HG02798 (cell line): ENCODE measurements around the gene SF3B2.
"Not testable (repeated sequence)": the region's sequence is repeated elsewhere in the genome, so short reads cannot be mapped to it uniquely, and the experiment has no call there.

Experiments
- ATAC-seq: cut with Tn5 transposase; IDR thresholded peaks from one replicate; pipeline ENCODE4 v1.9.1; 2021; ENCODE audit warnings: mild to moderate bottlenecking; ENCODE audit not compliant: unreplicated experiment, poor library complexity

SF3B2 gene

GRCh38 chr11:66051766-66052663 is at the start of gene SF3B2:
Gene SF3B2, plus strand, starts transcription at chr11:66052364. Its CDS starts 21 bp downstream, at chr11:66052385.
- peak; percentile 97 for ATAC-seq

DNA sequence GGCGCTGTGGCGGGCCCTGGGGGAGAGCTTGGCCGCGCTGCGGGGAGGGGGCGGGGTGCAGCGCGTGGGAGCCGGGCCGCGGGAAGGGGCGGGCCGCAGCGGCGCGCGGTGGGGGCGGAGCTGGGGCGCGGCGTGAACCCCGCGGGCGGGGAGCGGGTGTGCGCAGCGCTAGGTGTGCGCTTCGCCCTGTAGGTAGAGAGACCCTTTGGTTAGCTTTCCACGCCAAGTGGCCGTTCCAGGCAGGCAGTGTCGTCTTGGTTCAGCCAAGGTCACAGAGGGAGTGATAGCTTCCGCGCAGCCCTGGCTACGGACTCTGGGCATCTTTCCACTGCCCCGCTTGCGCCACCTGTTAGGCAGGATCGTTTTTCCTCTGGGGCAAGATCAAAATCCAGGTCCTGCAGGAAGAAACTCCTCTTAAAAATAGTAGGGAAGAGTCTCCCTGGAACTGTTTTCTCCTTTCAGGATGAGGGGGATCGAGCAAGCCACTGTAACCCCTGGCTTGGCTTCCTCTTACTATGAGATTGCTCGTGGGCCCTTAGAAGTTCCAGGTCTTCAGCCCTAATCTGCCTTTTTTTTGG is 49.4 kb upstream of the SF3B2 start:
- ATAC-seq = peak; percentile 71

GRCh38 chr11:66003291-66003690 is 48.9 kb upstream of the SF3B2 start:
- ATAC-seq = no peak

- no peak for ATAC-seq
These were observed 48.0 kb upstream of the SF3B2 start for GRCh38 chr11:66004186-66004585.

GRCh38 chr11:66006134-66006890 is 45.9 kb upstream of the SF3B2 start:
- no peak for ATAC-seq

DNA sequence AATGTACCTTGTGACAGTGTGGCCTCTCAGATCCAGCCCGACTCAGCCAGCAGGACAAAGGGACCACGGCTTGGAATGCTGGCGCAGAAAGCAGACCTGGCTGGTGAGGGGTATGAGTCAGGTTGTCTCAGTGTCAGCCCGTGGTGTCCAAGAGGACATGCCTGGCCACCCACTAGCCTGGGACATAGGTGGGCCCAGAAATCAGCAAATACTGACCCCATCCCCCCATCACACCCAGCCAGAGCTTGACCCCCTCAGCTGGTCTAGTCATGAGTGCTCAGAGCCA is 45.3 kb upstream of the SF3B2 start:
- ATAC-seq = no peak

- ATAC-seq = no peak
These were observed 44.9 kb upstream of the SF3B2 start for GRCh38 chr11:66007201-66007634.

- ATAC-seq = no peak
These were observed 44.1 kb upstream of the SF3B2 start for GRCh38 chr11:66008095-66008467.

- ATAC-seq = no peak
These were observed 43.6 kb upstream of the SF3B2 start for GRCh38 chr11:66008468-66009101.

GRCh38 chr11:66010036-66010435 is 42.1 kb upstream of the SF3B2 start:
- not testable (repeated sequence) for ATAC-seq

- ATAC-seq = no peak
These were observed 40.9 kb upstream of the SF3B2 start for GRCh38 chr11:66011239-66011784.

GRCh38 chr11:66011785-66012303 is 40.3 kb upstream of the SF3B2 start, which contains the start of gene CST6:
Gene CST6, plus strand, starts transcription at chr11:66012008. Its CDS starts 37 bp downstream, at chr11:66012045.
- no peak for ATAC-seq

- no peak for ATAC-seq
These were observed 39.7 kb upstream of the SF3B2 start for GRCh38 chr11:66012371-66012945.

GRCh38 chr11:66012946-66013761 is 39.0 kb upstream of the SF3B2 start:
- ATAC-seq = no peak

GRCh38 chr11:66013762-66014100 is 38.4 kb upstream of the SF3B2 start:
- no peak for ATAC-seq

DNA sequence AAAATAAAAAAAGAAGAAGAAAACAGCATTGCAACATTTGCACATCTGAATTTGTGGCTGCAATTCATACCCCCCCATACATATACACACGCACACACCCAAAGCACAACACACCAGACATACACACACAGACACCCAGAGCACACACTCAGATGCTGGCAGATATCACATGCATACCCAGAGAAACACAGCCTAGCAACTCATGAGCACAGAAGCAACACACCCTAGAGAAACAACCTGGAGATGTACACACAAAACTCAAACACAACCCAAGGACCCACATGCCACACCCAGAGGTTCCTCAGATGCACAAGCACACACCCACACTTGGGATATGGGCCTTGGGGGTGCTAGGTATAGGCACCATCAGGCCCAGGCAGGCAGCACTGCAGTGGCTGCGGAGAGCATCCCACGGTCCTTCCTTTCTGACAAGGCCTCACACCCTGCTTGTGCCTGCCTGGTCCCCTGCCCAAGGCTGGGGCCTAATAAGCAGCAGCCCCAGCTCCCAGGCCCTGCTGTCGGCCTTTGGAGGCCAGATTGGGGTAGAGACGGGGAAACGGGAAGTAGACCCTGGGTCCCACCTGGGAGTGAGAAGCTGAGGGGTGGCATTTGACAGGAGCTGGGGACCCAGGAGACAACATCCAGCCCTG is 37.2 kb upstream of the SF3B2 start:
- ATAC-seq = no peak

DNA sequence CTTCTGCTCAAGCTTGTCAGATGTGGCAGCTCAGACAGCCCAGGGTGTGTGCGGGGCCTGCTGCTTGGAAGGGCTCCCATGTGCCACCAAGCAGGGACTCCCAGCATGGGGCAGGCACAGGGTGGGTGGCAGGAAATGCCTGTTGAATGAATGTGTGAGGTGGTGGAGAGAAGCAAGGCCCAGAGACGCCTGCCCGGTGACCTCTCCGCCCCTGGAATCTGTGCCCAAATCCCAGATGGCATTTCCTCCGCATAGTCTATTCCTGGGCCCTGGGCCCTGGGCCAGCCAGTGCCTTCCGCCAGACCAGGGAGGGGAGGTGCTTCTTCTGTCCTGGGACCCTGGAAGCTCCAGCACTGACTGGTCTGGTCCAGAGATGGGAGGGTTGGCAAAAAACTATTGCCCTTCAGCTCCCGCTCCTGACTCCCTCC is 36.7 kb upstream of the SF3B2 start:
- no peak for ATAC-seq

DNA sequence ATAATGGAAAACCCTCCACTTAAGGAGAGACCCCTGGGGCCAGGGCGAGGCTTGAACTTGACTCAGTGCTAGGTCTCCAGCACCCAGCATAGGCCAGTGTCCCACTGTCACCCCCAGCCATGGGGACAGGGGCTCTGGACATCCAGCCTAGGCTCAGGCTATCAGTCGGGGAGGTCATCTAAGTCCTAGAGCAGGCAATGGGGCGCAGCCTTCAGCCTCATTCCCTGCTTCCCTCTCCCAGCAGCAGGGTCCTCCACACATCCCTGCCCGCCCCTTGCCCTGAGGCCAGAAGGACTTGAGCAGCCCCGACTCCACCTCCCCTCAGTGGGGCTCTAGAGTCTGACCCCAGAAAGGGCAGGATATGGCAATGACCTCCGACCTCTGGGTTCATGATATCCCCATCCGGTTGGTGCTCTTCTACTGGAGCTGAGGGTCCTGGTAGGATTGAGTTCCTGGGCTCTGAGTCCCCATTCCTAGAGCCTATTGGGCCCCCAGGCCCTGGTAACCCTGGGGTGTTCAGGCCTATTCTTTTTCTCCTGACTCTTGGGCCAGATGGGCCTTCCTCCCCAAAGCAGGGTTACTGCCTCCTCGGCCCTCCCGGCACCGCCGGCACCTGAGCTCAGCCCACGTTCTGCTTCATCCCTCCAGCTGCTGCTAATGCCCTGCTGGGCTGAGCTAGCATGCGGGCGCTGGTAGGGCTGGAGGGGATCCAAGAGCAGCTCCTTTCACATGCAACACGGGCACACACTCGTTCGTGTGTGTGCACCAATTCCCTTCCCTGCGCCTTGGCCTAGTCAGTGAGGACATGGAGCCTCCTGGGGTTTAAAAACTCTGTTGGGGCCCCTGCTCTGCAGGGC is 36.0 kb upstream of the SF3B2 start:
- no peak for ATAC-seq
